Testis (tissue), 3 donors: Measurements from ENCODE around the gene THSD4. TPM values are rescaled to one million over a fixed set of nuclear protein-coding genes. Genes with fewer than 3 reads are reported as not detected.

Source experiments
- DNase-seq: peaks from one replicate; pipeline ENCODE4 v3.0.0-alpha.2; 2019
- H3K27ac ChIP-seq, 2 donors: fragments of 200-600 bp; sonication (generic); one replicate each; pipeline ENCODE4 v1.5.1; 2019
- H3K27me3 ChIP-seq: fragments of 200-600 bp; sonication (generic); one replicate; pipeline ENCODE4 v1.5.1; 2019
- H3K36me3 ChIP-seq: fragments of 200-600 bp; sonication (generic); one replicate; pipeline ENCODE4 v1.5.1; 2017; ENCODE audit warnings: low read depth; ENCODE audit errors: missing control alignments
- H3K4me1 ChIP-seq: fragments of 200-600 bp; sonication (generic); one replicate; pipeline ENCODE4 v1.5.1; 2019
- H3K4me3 ChIP-seq, 2 donors: fragments of 200-600 bp; sonication (generic); one replicate each; pipeline ENCODE4 v1.5.1; 2017 to 2019
- H3K9me3 ChIP-seq: fragments of 200-600 bp; sonication (generic); one replicate; pipeline ENCODE4 v1.5.1; 2017
- CTCF ChIP-seq, 3 experiments: fragments of 450-650 bp in 2 of 3; fragments of 200-600 bp in 1 of 3; sonication (generic) in 1 of 3; IDR thresholded peaks; one replicate each; pipeline ENCODE4 v1.5.1; 2016 to 2019; ENCODE audit warnings: antibody characterized with exemption in 3 of 3, mild to moderate bottlenecking in 2 of 3, moderate library complexity in 1 of 3
- POLR2A ChIP-seq: fragments of 450-650 bp; IDR thresholded peaks from one replicate; pipeline ENCODE4 v1.6.1; 2017; ENCODE audit warnings: antibody characterized with exemption, mild to moderate bottlenecking, moderate library complexity
- WGBS, 2 donors: methylation state at CpG; one replicate each; pipeline ENCODE4 v1.1.5; 2018; 5-methylcytosine and 5-hydroxymethylcytosine counted together
- intact Hi-C: fragments of 100-400 bp; cut with DNase I; formaldehyde crosslinking; loops from one replicate; pipeline ENCODE4 v1.15.1; 2023; ENCODE audit warnings: low total_unique reads
- polyA plus RNA-seq: library from polyadenylated mRNA; stranded (reverse); fragments of 350-450 nt; fragmentation: Illumina TruSeq; extraction: RNeasy Lipid Tissue Mini Kit (QIAGEN cat#74804); gene quantifications from one replicate; pipeline ENCODE4 v1.2.3, GENCODE V29; 2014; ENCODE audit warnings: low read depth, low replicate concordance; ENCODE audit not compliant: insufficient read depth
- total RNA-seq, 2 donors: library from RNA; depleted of rRNA; stranded (reverse); fragments of >200 nt; gene quantifications; one replicate each; pipeline ENCODE4 v1.2.3, GENCODE V29; 2016

Gene THSD4
- total and polyA plus RNA-seq, 3 donors from 2014 or later: 14.3 to 21.5 (median 18.2) TPM

- Histone ChIP-seq H3K27ac (no peak overlapping the region), H3K4me1 (peaks cover 5% of the 10 kb centered on the region), H3K27me3 (no peaks in the 10 kb centered on the region), H3K9me3 (no peaks in the 10 kb centered on the region), H3K36me3 (no peaks in the 10 kb centered on the region), H3K4me3 (no peak overlapping the region)
- TF ChIP-seq CTCF (IDR thresholded peaks at IDR 0.05): peak in 1 of 3 experiments; percentile 11
- TF ChIP-seq POLR2A: no peak
- intact Hi-C loops: no loop called here
- no peak for DNase-seq
- WGBS, 2 donors: 62 to 63% methylated on average over 6 of the region's 6 CpGs
Observed at GRCh38 chr15:71391421-71392088, 276.3 kb downstream of the THSD4 start.

- no peak overlapping the region for H3K27ac ChIP-seq
- no peaks in the 10 kb centered on the region for H3K27me3 ChIP-seq
- H3K4me1 ChIP-seq: peaks cover 5% of the 10 kb centered on the region
- 74 to 76% methylated on average over 11 of the region's 11 CpGs for WGBS, 2 donors
- no peak for DNase-seq
- no peaks in the 10 kb centered on the region for H3K9me3 ChIP-seq
- intact Hi-C loops: no loop called here
- no peak for TF ChIP-seq CTCF (IDR thresholded peaks at IDR 0.05)
- no peak for TF ChIP-seq POLR2A
- H3K4me3 ChIP-seq: no peak overlapping the region
- no peaks in the 10 kb centered on the region for H3K36me3 ChIP-seq
Observed at GRCh38 chr15:71392861-71393283, 277.6 kb downstream of the THSD4 start.

GRCh38 chr15:71393383-71393782, 278.1 kb downstream of the THSD4 start:
- no peaks in the 10 kb centered on the region for H3K36me3 ChIP-seq
- H3K27me3 ChIP-seq: no peaks in the 10 kb centered on the region
- H3K9me3 ChIP-seq: no peaks in the 10 kb centered on the region
- no peak for TF ChIP-seq CTCF (IDR thresholded peaks at IDR 0.05)
- TF ChIP-seq POLR2A: no peak
- H3K4me3 ChIP-seq: no peak overlapping the region
- H3K27ac ChIP-seq: no peak overlapping the region
- intact Hi-C loops: no loop called here
- H3K4me1 ChIP-seq: peaks cover 5% of the 10 kb centered on the region
- no peak for DNase-seq
- WGBS, 2 donors: 80 to 90% methylated on average over 3 of the region's 3 CpGs

GRCh38 chr15:71396536-71397125, 281.4 kb downstream of the THSD4 start:
- no peak for DNase-seq

More at GRCh38 chr15:71396536-71397125, 281.4 kb downstream of the THSD4 start:
- 79 to 86% methylated on average over 8 of the region's 8 CpGs for WGBS, 2 donors
- intact Hi-C loops: no loop called here
- H3K36me3 ChIP-seq: no peaks in the 10 kb centered on the region
- H3K4me1 ChIP-seq: peaks cover 5% of the 10 kb centered on the region
- H3K9me3 ChIP-seq: no peaks in the 10 kb centered on the region
- no peaks in the 10 kb centered on the region for H3K27me3 ChIP-seq
- no peak overlapping the region for H3K4me3 ChIP-seq
- no peak overlapping the region for H3K27ac ChIP-seq
- no peak for TF ChIP-seq POLR2A
- no peak for TF ChIP-seq CTCF (IDR thresholded peaks at IDR 0.05)
